HG03378 (cell line): ENCODE results near the gene ZER1.
"Not testable (repeated sequence)": the region's sequence is repeated elsewhere in the genome, so short reads cannot be mapped to it uniquely, and the experiment has no call there.

ENCODE experiments used
- ATAC-seq: cut with Tn5 transposase; IDR thresholded peaks from one replicate; pipeline ENCODE4 v1.9.1; 2021; ENCODE audit warnings: mild to moderate bottlenecking, moderate library complexity; ENCODE audit not compliant: unreplicated experiment

Gene ZER1

GRCh38 chr9:128788445-128788844 lies 16.7 kb upstream of the ZER1 start:
- no peak for ATAC-seq

- no peak for ATAC-seq
These were observed 15.9 kb upstream of the ZER1 start for GRCh38 chr9:128787659-128788058.

DNA sequence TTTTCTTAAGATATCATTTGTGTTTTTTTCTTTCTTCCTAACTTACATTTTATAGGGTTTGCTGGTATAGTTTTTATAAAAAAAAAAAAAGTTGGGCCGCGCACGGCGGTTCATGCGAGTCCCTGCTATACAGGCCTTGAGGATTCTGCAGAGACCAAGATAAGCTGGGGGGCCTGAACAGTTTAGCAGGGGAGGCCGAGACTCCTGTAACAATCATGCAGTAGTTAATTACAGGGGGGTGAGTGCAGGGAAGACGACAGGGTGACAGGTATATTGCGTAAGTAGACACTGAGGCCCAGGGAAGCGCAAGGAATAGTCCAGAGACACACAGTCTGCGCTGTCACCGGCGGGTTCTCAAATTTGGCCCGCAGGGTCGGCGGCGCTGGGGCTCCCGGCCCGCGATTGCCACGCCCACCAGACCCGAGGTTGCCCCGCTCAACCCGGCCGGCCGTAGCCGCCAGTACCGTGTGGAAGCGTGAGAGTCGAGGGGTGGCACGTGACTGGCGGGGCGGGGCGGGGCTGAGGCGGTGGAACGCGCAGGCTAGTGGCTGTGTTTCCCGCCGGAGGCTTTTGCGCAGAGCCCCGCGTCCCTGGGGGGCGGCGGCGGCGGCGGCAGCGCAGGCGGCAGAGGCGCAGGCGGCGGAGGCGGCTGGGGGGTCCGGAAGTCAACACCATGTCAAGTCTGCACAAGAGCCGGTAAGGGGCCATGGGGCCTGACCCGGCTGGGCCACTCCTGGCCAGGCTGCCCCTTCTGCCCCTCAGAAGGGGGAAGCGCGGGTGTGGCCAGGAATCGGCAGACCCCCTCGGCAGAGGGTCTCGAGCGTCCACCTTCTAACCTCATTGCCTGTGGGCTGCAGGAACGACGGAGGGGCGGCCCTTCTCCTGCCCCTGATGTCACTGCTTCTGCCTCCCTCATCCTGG lies 15.2 kb upstream of the ZER1 start, which contains the start of gene TBC1D13:
TSS of gene TBC1D13 (plus strand) at position 573 of the 921 bp plus-strand sequence. CDS start at position 674, 101 bp downstream.
- peak; percentile 67 for ATAC-seq

DNA sequence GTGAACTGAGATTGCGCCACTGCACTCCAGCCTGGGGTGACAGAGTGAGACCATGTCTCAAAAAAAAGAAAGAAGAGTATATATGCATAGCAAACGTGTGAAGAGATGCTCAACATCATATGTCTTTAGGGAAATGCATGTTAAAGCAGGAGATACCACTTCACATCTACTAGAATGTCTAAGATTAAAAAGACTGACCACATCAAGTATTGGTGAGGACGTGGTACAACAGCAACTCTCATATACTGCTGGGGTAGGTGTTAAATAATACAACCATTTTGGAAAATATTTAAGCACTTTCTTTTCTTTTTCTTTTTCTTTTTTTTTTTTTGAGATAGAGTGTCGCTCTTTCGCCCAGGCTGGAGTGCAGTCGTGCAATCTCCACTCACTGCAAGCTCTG lies 13.7 kb upstream of the ZER1 start:
- ATAC-seq = no peak

DNA sequence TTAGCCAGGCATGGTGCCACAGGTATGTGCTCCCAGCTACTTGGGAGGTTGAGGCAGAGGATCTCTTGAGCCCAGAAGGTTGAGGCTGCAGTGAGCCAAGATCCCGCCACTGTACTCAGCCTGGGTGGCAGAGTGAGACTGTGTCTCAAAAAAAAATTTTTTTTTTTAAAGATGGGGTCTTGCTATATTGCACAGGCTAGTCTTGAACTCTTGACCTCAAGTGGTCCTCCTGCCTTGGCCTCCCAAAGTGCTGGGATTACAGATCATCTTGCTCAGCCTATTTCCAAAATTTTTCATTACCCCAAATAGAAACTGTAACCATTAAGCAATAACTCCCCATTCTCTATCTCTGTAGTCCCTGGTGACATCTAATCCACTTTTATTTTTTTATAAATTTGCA lies 10.9 kb upstream of the ZER1 start:
- ATAC-seq = no peak

DNA sequence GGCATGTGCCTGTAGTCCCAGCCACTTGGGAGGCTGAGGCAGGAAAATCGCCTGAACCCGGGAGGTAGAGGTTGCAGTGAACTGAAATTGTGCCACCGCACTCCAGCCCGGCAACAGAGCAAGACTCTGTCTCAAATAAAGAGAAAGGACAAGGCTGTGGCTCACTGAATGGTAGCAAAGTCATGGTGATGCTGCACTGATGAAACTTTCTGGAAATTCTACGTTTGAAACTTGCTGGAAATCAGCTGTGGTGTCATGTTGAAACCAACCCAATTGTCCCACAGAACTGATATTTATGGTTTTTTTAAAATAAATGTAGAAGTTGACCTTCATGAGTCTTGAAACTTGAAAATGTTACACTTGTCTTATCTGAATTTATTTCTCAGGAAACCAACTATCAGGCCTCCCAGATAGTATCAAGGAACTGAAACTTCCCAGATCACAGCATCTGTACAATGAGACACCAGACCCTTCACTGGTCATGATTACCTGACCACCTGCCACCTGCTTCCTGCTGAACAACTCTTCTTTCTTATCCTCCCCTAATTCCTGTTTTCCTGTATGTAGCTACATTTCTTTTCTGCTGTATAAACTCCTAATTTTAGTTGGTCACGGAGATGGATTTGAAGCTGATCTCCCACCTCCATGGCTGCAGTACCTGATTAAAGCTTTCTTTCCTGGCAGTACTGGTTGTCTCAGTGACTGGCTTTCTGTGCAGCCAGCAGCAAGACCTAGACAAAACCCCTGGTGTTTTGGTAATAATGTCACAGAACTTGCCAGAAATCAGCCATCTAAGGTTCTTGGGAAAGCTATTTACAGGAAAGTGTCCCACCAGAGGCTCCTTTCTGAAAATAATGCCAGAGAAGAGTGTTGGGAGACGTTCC lies 9.7 kb upstream of the ZER1 start:
- ATAC-seq = no peak

GRCh38 chr9:128780093-128780492 lies 8.4 kb upstream of the ZER1 start:
- not testable (repeated sequence) for ATAC-seq

- ATAC-seq = no peak
These were observed 3.1 kb upstream of the ZER1 start for GRCh38 chr9:128774804-128775203.

DNA sequence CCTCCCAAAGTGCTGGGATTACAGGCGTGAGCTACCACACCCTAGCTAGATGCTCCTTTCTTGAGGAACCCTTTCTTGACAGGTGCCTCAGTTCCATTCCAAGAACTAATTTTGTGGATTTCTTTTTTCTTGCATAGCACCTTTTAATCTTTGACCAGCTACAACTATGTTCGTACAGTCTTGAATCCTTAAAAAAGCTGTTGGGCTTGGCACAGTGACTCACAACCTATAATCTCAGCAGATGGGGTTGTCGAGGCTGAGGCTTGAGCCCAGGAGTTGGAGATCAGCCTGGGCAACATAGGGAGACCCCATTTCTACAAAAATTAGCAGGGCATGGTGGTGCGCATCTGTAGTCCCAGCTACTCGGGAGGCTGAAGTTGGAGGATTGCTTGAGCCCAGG lies 1.3 kb upstream of the ZER1 start:
- no peak for ATAC-seq

DNA sequence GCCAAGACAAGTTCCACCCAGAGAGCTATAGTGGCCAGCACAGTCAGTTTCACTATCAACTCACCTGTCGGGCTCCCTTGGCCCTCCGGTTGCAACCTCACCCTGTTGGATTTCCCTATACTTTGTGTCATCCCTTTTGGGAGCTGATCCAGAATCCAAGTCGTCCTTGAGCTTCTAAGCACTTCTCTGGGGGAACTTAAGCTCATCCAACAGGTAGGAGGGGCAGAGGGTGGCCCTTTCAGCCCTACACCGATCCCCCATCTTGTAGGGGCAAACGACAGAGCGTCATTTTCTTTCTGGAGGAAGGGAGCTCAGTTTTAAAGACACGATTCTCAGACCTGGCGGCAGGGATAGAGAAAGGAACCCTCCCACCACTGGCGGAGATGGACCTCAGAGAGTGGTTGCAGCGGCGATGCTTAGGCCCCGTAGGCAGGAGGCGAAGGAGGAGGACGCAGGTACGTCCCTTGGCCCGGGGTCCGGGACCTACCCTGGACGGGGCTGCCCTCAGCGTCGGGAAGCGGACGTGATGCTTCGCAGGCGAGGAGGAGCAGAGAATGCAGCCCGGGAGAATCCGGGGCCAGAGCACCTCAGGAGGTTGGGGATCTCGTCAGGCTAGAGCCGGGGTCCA lies 519 bp downstream of the ZER1 start:
- ATAC-seq = peak; percentile 24

- ATAC-seq = no peak
These were observed 1.3 kb downstream of the ZER1 start for GRCh38 chr9:128770286-128771030.

GRCh38 chr9:128768606-128769005 lies 3.1 kb downstream of the ZER1 start:
- ATAC-seq = no peak

- no peak for ATAC-seq
These were observed 6.2 kb downstream of the ZER1 start for GRCh38 chr9:128765499-128765898.

DNA sequence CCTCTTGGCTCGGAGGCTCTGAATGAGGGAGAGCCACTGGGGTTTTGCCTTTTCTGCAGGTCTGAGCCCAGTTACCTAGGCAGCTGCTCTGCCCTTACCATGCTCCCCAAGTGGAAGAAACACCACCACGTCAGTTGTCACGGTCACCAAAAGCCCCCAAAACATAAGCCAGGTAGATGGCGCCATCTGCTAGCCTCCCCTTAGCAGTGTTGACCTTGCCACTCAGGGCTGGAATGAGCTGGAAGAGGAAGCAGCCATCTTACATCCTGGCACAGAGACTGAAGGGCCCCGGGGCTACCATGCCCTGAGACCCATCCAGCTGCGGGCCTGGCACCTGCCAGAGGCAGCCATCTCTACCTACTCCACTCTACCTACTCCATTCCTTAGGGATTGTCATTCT lies 7.4 kb downstream of the ZER1 start:
- ATAC-seq = no peak

GRCh38 chr9:128762671-128763449 lies 8.9 kb downstream of the ZER1 start:
- no peak for ATAC-seq

- no peak for ATAC-seq
These were observed 14.1 kb downstream of the ZER1 start for GRCh38 chr9:128757602-128758001.

DNA sequence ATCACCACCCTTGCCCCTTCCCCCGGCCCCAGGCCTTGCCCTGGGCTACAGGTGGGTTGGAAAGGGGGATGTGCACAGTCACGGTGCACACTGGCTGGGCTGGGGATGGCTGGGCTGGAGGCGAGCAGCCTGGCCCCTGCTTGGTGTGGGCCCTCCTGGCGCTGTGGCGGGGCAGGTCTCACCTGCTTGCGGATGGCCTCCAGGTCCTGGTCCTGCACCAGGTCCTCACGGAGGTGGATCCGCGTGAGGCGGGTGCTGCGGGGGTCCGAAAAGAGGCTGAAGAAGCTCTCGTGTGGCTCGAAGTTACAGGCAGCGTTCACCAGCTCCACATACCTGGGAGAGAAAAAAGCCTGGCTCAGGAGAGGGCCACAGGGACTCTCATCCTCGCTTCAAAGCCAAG lies 18.1 kb downstream of the ZER1 start:
- ATAC-seq = no peak

DNA sequence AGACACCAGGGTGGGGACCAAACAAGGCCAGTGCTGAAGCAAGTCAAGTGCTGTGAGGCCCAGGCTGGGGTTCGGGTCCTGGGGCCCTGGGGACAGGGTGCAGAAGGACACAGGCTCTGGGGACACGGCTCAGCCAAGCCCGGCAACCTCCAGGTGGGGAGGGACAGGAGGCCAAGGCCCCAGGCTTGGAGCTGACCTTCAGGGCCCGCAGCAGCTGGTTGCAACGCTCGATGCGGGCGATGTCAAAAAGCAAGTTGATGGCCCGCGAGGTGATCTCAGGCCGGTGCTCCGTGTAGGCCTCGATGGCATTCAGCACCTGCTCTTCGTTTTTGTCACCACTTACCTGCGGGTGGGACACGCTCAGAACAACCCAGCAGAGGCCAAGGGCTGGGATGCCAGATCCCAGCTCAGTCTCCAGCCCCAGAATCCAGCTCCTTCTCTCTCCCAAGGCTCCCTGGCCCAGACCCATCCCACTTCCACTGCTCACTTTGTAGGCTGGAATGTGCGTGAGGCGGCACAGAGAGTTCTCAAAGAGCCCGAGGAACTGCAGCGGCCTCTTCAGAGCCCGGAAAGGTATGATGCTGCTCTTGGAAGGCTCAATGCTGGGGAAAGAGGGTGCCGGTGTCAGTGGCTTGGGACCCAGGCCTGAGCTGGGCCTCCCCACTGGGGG lies 20.7 kb downstream of the ZER1 start:
- no peak for ATAC-seq

GRCh38 chr9:128747241-128747640 lies 24.5 kb downstream of the ZER1 start:
- ATAC-seq = no peak
